Right lobe of liver (tissue), 6 donors: ENCODE measurements around the gene CFAP92. TPM values are rescaled to one million over a fixed set of nuclear protein-coding genes. Genes with fewer than 3 reads are reported as not detected.

Experiments used
- ATAC-seq, 4 donors: fragments of 200-7000 bp; cut with Tn5 transposase; one replicate each; pipeline ENCODE4 v1.9.1; 2020; ENCODE audit warnings: mild to moderate bottlenecking in 4 of 4, moderate library complexity in 4 of 4
- DNase-seq, 3 donors: peaks; one replicate each; pipeline ENCODE4 v3.0.0-alpha.2; 2020
- H3K27ac ChIP-seq, 3 donors: fragments of 200-600 bp; one replicate each; pipeline ENCODE4 v1.8.0; 2022
- H3K27me3 ChIP-seq, 2 donors: fragments of 200-600 bp; one replicate each; pipeline ENCODE4 v1.8.0; 2022
- H3K36me3 ChIP-seq, 4 donors: fragments of 200-600 bp; sonication (generic) in 1 of 4; one replicate each; pipeline versions ENCODE4 v1.5.1 to v1.8.0; 2017 to 2022; ENCODE audit warnings: control low read depth in 1 of 4
- H3K4me1 ChIP-seq, 4 donors: fragments of 200-600 bp; sonication (generic) in 1 of 4; one replicate each; pipeline versions ENCODE4 v1.5.1 to v1.8.0; 2017 to 2022; ENCODE audit warnings: control low read depth in 1 of 4
- H3K4me3 ChIP-seq, 3 donors: fragments of 200-600 bp; one replicate each; pipeline ENCODE4 v1.8.0; 2022
- H3K9me3 ChIP-seq, 4 donors: fragments of 200-600 bp; sonication (generic) in 1 of 4; one replicate each; pipeline versions ENCODE4 v1.5.1 to v1.8.0; 2017 to 2022; ENCODE audit warnings: control low read depth in 1 of 4
- CTCF ChIP-seq, 4 donors: fragments of 200-600 bp in 3 of 4; fragments of 450-650 bp in 1 of 4; IDR thresholded peaks; one replicate each; pipeline versions ENCODE4 v1.5.1 to v1.8.0; 2016 to 2022; ENCODE audit warnings: antibody characterized with exemption in 4 of 4, mild to moderate bottlenecking in 2 of 4
- POLR2A ChIP-seq: fragments of 450-650 bp; IDR thresholded peaks from one replicate; pipeline ENCODE4 v1.6.1; 2017; ENCODE audit warnings: antibody characterized with exemption, mild to moderate bottlenecking
- WGBS: methylation state at CpG from one replicate; pipeline ENCODE4 v1.1.6; 2018; ENCODE audit warnings: low coverage, low lambda C conversion rate; ENCODE audit not compliant: insufficient coverage; ENCODE audit errors: missing lambda C conversion rate; 5-methylcytosine and 5-hydroxymethylcytosine counted together
- intact Hi-C, 2 donors: fragments of 100-400 bp; cut with DNase I; formaldehyde crosslinking; loops; one replicate each; pipeline versions ENCODE4 v1.11.2 to v1.14.1; 2022
- total RNA-seq, 6 experiments: library from RNA; depleted of rRNA in 2 of 6; stranded (reverse); fragments of >200 nt in 2 of 6; fragmentation: NEBNext Ultra II Directional in 3 of 6; extraction: Animal tissue kit (Norgen Biotek cat#: 25700) in 3 of 6; gene quantifications; one replicate each; pipeline versions ENCODE4 v1.1.0 to v1.2.4, GENCODE V29; 2016 to 2023
- donor health status: DM: no; HTN: yes; CAD: no.
- donor health status: DM: no; HTN: no; CAD: no.
- donor health status: DM: no; HTN: no; CAD: no.
- donor health status: DM: no; HTN: yes; CAD: no.
- donor health status: DM: no; HTN: yes; CAD: no.

Gene CFAP92
- total RNA-seq, 6 experiments from 2014 or later: 0.05 to 0.21 (median 0.08) TPM; not detected in 2

GRCh38 chr3:128994173-128994512, 267 bp upstream of the CFAP92 start:
- Histone ChIP-seq H3K9me3 (no peaks in the 10 kb centered on the region), H3K4me1 (peaks cover 0 to 8% (median 0%) of the 10 kb centered on the region in 4 donors), H3K27me3 (peaks cover 0 to 14% of the 10 kb centered on the region in 2 donors), H3K36me3 (no peaks in the 10 kb centered on the region), H3K27ac (no peak overlapping the region), H3K4me3 (peak overlapping the region; percentile 27 to 40 (median 28))
- DNase-seq (no peak), ATAC-seq (no peak)
- 12% methylated on average over 7 of the region's 13 CpGs for WGBS
- intact Hi-C loops: no loop called here
- TF ChIP-seq CTCF (IDR thresholded peaks at IDR 0.05): no peak
- no peak for TF ChIP-seq POLR2A

- intact Hi-C loops: no loop called here
- H3K9me3 ChIP-seq: no peaks in the 10 kb centered on the region
- peaks cover 0 to 14% of the 10 kb centered on the region in 2 donors for H3K27me3 ChIP-seq
- H3K4me3 ChIP-seq: no peak overlapping the region
- no peak overlapping the region for H3K27ac ChIP-seq
- ATAC-seq (no peak), DNase-seq (no peak)
- WGBS: 71% methylated on average over 10 of the region's 20 CpGs
- H3K36me3 ChIP-seq: no peaks in the 10 kb centered on the region
- H3K4me1 ChIP-seq: peaks cover 0 to 8% (median 0%) of the 10 kb centered on the region in 4 donors
- TF ChIP-seq POLR2A: no peak
- TF ChIP-seq CTCF (IDR thresholded peaks at IDR 0.05): no peak
Observed at GRCh38 chr3:128992926-128993460, 883 bp downstream of the CFAP92 start.

GRCh38 chr3:128991355-128991895, 2.5 kb downstream of the CFAP92 start:
- intact Hi-C loops: no loop called here
- no peak overlapping the region for H3K27ac ChIP-seq
- TF ChIP-seq CTCF (IDR thresholded peaks at IDR 0.05) (no peak), POLR2A (no peak)
- H3K9me3 ChIP-seq: no peaks in the 10 kb centered on the region
- peak in 1 of 4 donors; percentile 13 for ATAC-seq
- H3K36me3 ChIP-seq: no peaks in the 10 kb centered on the region
- H3K4me1 ChIP-seq: peaks cover 0 to 8% (median 0%) of the 10 kb centered on the region in 4 donors
- 77% methylated on average over 16 of the region's 18 CpGs for WGBS
- H3K4me3 ChIP-seq: no peak overlapping the region
- DNase-seq: no peak
- peaks cover 0 to 14% of the 10 kb centered on the region in 2 donors for H3K27me3 ChIP-seq

GRCh38 chr3:128988286-128988685, 5.6 kb downstream of the CFAP92 start:
- ATAC-seq (no peak), DNase-seq (no peak)
- Histone ChIP-seq H3K4me1 (no peaks in the 10 kb centered on the region), H3K9me3 (no peaks in the 10 kb centered on the region), H3K4me3 (no peak overlapping the region), H3K27ac (no peak overlapping the region), H3K36me3 (no peaks in the 10 kb centered on the region), H3K27me3 (peaks cover 0 to 4% of the 10 kb centered on the region in 2 donors)
- no peak for TF ChIP-seq CTCF (IDR thresholded peaks at IDR 0.05)
- TF ChIP-seq POLR2A: no peak
- 83% methylated on average over 6 of the region's 8 CpGs for WGBS
- intact Hi-C loops: no loop called here
